ENCODE measurements around the gene COG2. TPM values are rescaled to one million over a fixed set of nuclear protein-coding genes. Genes with fewer than 3 reads are reported as not detected.

COG2 gene
- total and polyA plus RNA-seq, 5 donors from 2014 or later, result 24.4 to 38.9 (median 34.1) TPM

- Mint-ChIP-seq H3K27ac (peak overlapping the region in 1 of 3 donors; percentile 60), H3K4me1 (no peaks in the 10 kb centered on the region), H3K9me3 (no peaks in the 10 kb centered on the region), H3K27me3 (no peaks in the 10 kb centered on the region), H3K4me3 (no peak overlapping the region), H3K36me3 (peaks cover 43% of the 10 kb centered on the region)
- ATAC-seq (ENCODE audit: low read depth in 2 of 2), result no peak
- DNase-seq, result no peak
- no peaks in the 10 kb centered on the region for H3K27me3 ChIP-seq (ENCODE audit: control insufficient read depth, insufficient read depth, low read length)
- H3K4me1 ChIP-seq (ENCODE audit: control insufficient read depth, insufficient read depth, low read length, poor library complexity, severe bottlenecking), result no peaks in the 10 kb centered on the region
- H3K36me3 ChIP-seq (ENCODE audit: control insufficient read depth, insufficient read depth, low read length), result peaks cover 90% of the 10 kb centered on the region
- H3K4me3 ChIP-seq (ENCODE audit: low read depth, low read length), result no peak overlapping the region
- no peak overlapping the region for H3K27ac ChIP-seq (ENCODE audit: insufficient read depth, low read length, poor library complexity, severe bottlenecking)
- H3K9me3 ChIP-seq (ENCODE audit: control insufficient read depth in 2 of 2, low read length in 2 of 2), result no peaks in the 10 kb centered on the region
These were observed 47.8 kb downstream of the COG2 start for GRCh38 chr1:230690101-230690500.

DNA sequence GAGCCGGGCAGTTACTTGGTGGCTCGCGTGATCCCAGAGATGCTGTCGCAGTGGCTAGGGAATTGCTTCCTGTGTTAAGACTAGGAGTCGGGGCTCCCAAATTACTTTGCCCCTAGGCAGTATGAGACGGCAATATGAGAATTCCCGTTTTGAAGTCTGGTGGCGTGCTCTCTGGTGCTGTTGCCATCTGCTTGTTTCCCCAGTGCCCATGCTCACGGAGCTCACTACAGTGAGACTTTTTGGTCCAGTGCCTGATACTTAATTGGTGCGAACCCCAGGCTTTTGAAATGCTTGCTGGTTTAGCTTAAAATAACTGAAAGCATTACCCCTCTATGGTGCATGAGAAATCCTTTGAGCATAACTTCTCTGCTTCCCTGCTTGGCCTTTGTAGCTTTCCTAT, 49.3 kb downstream of the COG2 start:
- no peaks in the 10 kb centered on the region for H3K27me3 Mint-ChIP-seq
- peak overlapping the region in 1 of 3 donors; percentile 21 for H3K27ac Mint-ChIP-seq
- no peaks in the 10 kb centered on the region for H3K27me3 ChIP-seq (ENCODE audit: control insufficient read depth, insufficient read depth, low read length)
- no peak overlapping the region for H3K4me3 Mint-ChIP-seq
- peaks cover 36% of the 10 kb centered on the region for H3K36me3 Mint-ChIP-seq
- no peaks in the 10 kb centered on the region for H3K4me1 ChIP-seq (ENCODE audit: control insufficient read depth, insufficient read depth, low read length, poor library complexity, severe bottlenecking)
- H3K4me3 ChIP-seq (ENCODE audit: low read depth, low read length), result no peak overlapping the region
- no peak overlapping the region for H3K27ac ChIP-seq (ENCODE audit: insufficient read depth, low read length, poor library complexity, severe bottlenecking)
- no peaks in the 10 kb centered on the region for H3K9me3 Mint-ChIP-seq
- no peak for ATAC-seq (ENCODE audit: low read depth in 2 of 2)
- H3K9me3 ChIP-seq (ENCODE audit: control insufficient read depth in 2 of 2, low read length in 2 of 2), result no peaks in the 10 kb centered on the region
- DNase-seq, result no peak
- H3K4me1 Mint-ChIP-seq, result no peaks in the 10 kb centered on the region
- peaks cover 75% of the 10 kb centered on the region for H3K36me3 ChIP-seq (ENCODE audit: control insufficient read depth, insufficient read depth, low read length)

DNA sequence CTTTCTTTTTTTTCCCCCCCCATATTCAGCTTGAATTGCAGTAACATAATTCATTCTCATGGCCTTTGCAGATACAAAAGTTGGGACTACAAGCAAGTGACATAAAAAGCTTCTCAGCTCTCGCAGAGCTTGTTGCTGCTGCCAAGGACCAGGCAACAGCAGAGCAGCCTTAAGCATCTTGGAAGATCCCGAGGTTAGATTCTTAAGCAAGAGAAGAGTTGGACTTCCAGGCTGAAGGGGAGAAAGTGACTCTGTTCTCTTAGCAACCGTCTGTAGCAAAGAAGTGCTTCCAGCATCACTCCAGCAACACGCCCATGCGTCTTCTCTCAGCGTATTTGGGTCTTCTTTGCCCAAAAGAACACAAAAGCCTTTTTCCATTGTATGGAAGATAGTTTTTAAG, 50.9 kb downstream of the COG2 start:
- peaks cover 59% of the 10 kb centered on the region for H3K36me3 ChIP-seq (ENCODE audit: control insufficient read depth, insufficient read depth, low read length)
- H3K4me3 ChIP-seq (ENCODE audit: low read depth, low read length), result no peak overlapping the region
- Mint-ChIP-seq H3K27ac (peak overlapping the region in 1 of 3 donors; percentile 21), H3K9me3 (no peaks in the 10 kb centered on the region), H3K36me3 (peaks cover 32% of the 10 kb centered on the region), H3K4me1 (no peaks in the 10 kb centered on the region), H3K27me3 (no peaks in the 10 kb centered on the region), H3K4me3 (no peak overlapping the region)
- no peak for DNase-seq
- H3K27ac ChIP-seq (ENCODE audit: insufficient read depth, low read length, poor library complexity, severe bottlenecking), result no peak overlapping the region
- no peaks in the 10 kb centered on the region for H3K27me3 ChIP-seq (ENCODE audit: control insufficient read depth, insufficient read depth, low read length)
- H3K9me3 ChIP-seq (ENCODE audit: control insufficient read depth in 2 of 2, low read length in 2 of 2), result no peaks in the 10 kb centered on the region
- ATAC-seq (ENCODE audit: low read depth in 2 of 2), result no peak
- no peaks in the 10 kb centered on the region for H3K4me1 ChIP-seq (ENCODE audit: control insufficient read depth, insufficient read depth, low read length, poor library complexity, severe bottlenecking)

GRCh38 chr1:230693777-230694176, 51.5 kb downstream of the COG2 start:
- no peak overlapping the region for H3K4me3 ChIP-seq (ENCODE audit: low read depth, low read length)
- H3K9me3 ChIP-seq (ENCODE audit: control insufficient read depth in 2 of 2, low read length in 2 of 2), result no peaks in the 10 kb centered on the region
- Mint-ChIP-seq H3K4me1 (no peaks in the 10 kb centered on the region), H3K36me3 (peaks cover 32% of the 10 kb centered on the region), H3K4me3 (no peak overlapping the region), H3K27me3 (no peaks in the 10 kb centered on the region), H3K27ac (peak overlapping the region in 1 of 3 donors; percentile 21), H3K9me3 (no peaks in the 10 kb centered on the region)
- H3K36me3 ChIP-seq (ENCODE audit: control insufficient read depth, insufficient read depth, low read length), result peaks cover 54% of the 10 kb centered on the region
- DNase-seq (no peak), ATAC-seq (ENCODE audit: low read depth in 2 of 2) (no peak)
- no peaks in the 10 kb centered on the region for H3K4me1 ChIP-seq (ENCODE audit: control insufficient read depth, insufficient read depth, low read length, poor library complexity, severe bottlenecking)
- no peak overlapping the region for H3K27ac ChIP-seq (ENCODE audit: insufficient read depth, low read length, poor library complexity, severe bottlenecking)
- no peaks in the 10 kb centered on the region for H3K27me3 ChIP-seq (ENCODE audit: control insufficient read depth, insufficient read depth, low read length)

DNA sequence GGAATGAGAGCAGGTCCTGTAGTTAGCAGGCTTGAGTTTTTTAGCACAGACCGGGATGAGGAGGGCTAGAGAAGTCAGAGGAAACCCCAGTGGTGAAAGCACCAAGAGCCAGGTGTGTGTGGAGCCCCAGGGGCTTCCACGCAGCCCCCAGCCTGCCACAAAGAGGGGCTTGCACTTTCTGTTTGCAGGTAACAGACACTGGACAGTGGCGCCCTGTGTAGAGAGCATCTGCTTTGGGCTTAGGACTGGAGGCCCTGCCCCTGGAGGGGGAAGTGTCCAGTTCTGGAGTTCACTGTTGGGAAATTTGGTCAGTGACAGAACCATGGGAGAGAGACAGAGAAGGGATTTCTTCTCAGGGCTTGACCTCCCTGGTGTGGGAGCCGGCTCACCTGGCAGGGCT, 52.2 kb downstream of the COG2 start:
- ATAC-seq (ENCODE audit: low read depth in 2 of 2) (no peak), DNase-seq (no peak)
- no peaks in the 10 kb centered on the region for H3K4me1 Mint-ChIP-seq
- Histone ChIP-seq H3K27me3 (ENCODE audit: control insufficient read depth, insufficient read depth, low read length) (no peaks in the 10 kb centered on the region), H3K27ac (ENCODE audit: insufficient read depth, low read length, poor library complexity, severe bottlenecking) (no peak overlapping the region), H3K36me3 (ENCODE audit: control insufficient read depth, insufficient read depth, low read length) (peaks cover 47% of the 10 kb centered on the region), H3K4me1 (ENCODE audit: control insufficient read depth, insufficient read depth, low read length, poor library complexity, severe bottlenecking) (no peaks in the 10 kb centered on the region), H3K9me3 (ENCODE audit: control insufficient read depth in 2 of 2, low read length in 2 of 2) (no peaks in the 10 kb centered on the region), H3K4me3 (ENCODE audit: low read depth, low read length) (no peak overlapping the region)
- H3K4me3 Mint-ChIP-seq, result no peak overlapping the region
- peaks cover 31% of the 10 kb centered on the region for H3K36me3 Mint-ChIP-seq
- H3K9me3 Mint-ChIP-seq, result no peaks in the 10 kb centered on the region
- H3K27me3 Mint-ChIP-seq, result no peaks in the 10 kb centered on the region
- peak overlapping the region in 1 of 3 donors; percentile 68 for H3K27ac Mint-ChIP-seq

- no peaks in the 10 kb centered on the region for H3K9me3 Mint-ChIP-seq
These were observed 52.7 kb downstream of the COG2 start for GRCh38 chr1:230694991-230695390.

GRCh38 chr1:230696218-230696617, 53.9 kb downstream of the COG2 start:
- H3K4me3 Mint-ChIP-seq, result no peak overlapping the region
- peaks cover 31% of the 10 kb centered on the region for H3K36me3 ChIP-seq (ENCODE audit: control insufficient read depth, insufficient read depth, low read length)
- no peak overlapping the region for H3K27ac Mint-ChIP-seq
- ATAC-seq (ENCODE audit: low read depth in 2 of 2) (no peak), DNase-seq (no peak)
- H3K27me3 Mint-ChIP-seq, result no peaks in the 10 kb centered on the region
- no peaks in the 10 kb centered on the region for H3K9me3 Mint-ChIP-seq
- H3K27ac ChIP-seq (ENCODE audit: insufficient read depth, low read length, poor library complexity, severe bottlenecking), result no peak overlapping the region
- no peaks in the 10 kb centered on the region for H3K27me3 ChIP-seq (ENCODE audit: control insufficient read depth, insufficient read depth, low read length)
- peaks cover 24% of the 10 kb centered on the region for H3K36me3 Mint-ChIP-seq
- H3K4me3 ChIP-seq (ENCODE audit: low read depth, low read length), result no peak overlapping the region
- H3K9me3 ChIP-seq (ENCODE audit: control insufficient read depth in 2 of 2, low read length in 2 of 2), result no peaks in the 10 kb centered on the region
- no peaks in the 10 kb centered on the region for H3K4me1 ChIP-seq (ENCODE audit: control insufficient read depth, insufficient read depth, low read length, poor library complexity, severe bottlenecking)
- no peaks in the 10 kb centered on the region for H3K4me1 Mint-ChIP-seq

More at GRCh38 chr1:230694991-230695390, 52.7 kb downstream of the COG2 start:
- Mint-ChIP-seq H3K36me3 (peaks cover 26% of the 10 kb centered on the region), H3K27ac (peak overlapping the region in 1 of 3 donors; percentile 42), H3K4me1 (no peaks in the 10 kb centered on the region), H3K4me3 (peak overlapping the region in 1 of 4 donors; percentile 13), H3K27me3 (no peaks in the 10 kb centered on the region)
- H3K4me3 ChIP-seq (ENCODE audit: low read depth, low read length), result no peak overlapping the region
- no peaks in the 10 kb centered on the region for H3K27me3 ChIP-seq (ENCODE audit: control insufficient read depth, insufficient read depth, low read length)
- DNase-seq (no peak), ATAC-seq (ENCODE audit: low read depth in 2 of 2) (no peak)
- no peak overlapping the region for H3K27ac ChIP-seq (ENCODE audit: insufficient read depth, low read length, poor library complexity, severe bottlenecking)
- H3K36me3 ChIP-seq (ENCODE audit: control insufficient read depth, insufficient read depth, low read length), result peaks cover 42% of the 10 kb centered on the region
- no peaks in the 10 kb centered on the region for H3K9me3 ChIP-seq (ENCODE audit: control insufficient read depth in 2 of 2, low read length in 2 of 2)
- no peaks in the 10 kb centered on the region for H3K4me1 ChIP-seq (ENCODE audit: control insufficient read depth, insufficient read depth, low read length, poor library complexity, severe bottlenecking)

- no peak for ATAC-seq (ENCODE audit: low read depth in 2 of 2)
- no peak overlapping the region for H3K4me3 ChIP-seq (ENCODE audit: low read depth, low read length)
- Mint-ChIP-seq H3K4me1 (no peaks in the 10 kb centered on the region), H3K27ac (no peak overlapping the region), H3K27me3 (no peaks in the 10 kb centered on the region), H3K36me3 (peaks cover 17% of the 10 kb centered on the region), H3K9me3 (no peaks in the 10 kb centered on the region), H3K4me3 (no peak overlapping the region)
- no peaks in the 10 kb centered on the region for H3K4me1 ChIP-seq (ENCODE audit: control insufficient read depth, insufficient read depth, low read length, poor library complexity, severe bottlenecking)
- H3K36me3 ChIP-seq (ENCODE audit: control insufficient read depth, insufficient read depth, low read length), result peaks cover 24% of the 10 kb centered on the region
- H3K9me3 ChIP-seq (ENCODE audit: control insufficient read depth in 2 of 2, low read length in 2 of 2), result no peaks in the 10 kb centered on the region
- no peaks in the 10 kb centered on the region for H3K27me3 ChIP-seq (ENCODE audit: control insufficient read depth, insufficient read depth, low read length)
- DNase-seq, result no peak
- no peak overlapping the region for H3K27ac ChIP-seq (ENCODE audit: insufficient read depth, low read length, poor library complexity, severe bottlenecking)
These were observed 54.6 kb downstream of the COG2 start for GRCh38 chr1:230696722-230697437.

Measured in CD4-positive, CD25-positive, alpha-beta regulatory T cell (primary cell).